Measurements from ENCODE around the gene CRYBG1. TPM values are rescaled to one million over a fixed set of nuclear protein-coding genes. Genes with fewer than 3 reads are reported as not detected.

Gene CRYBG1
- total and polyA plus RNA-seq, 10 of the 15 experiments (the other 5 are each of a cell fraction or from before 2014, with no cell fraction given), result 6.5 to 57.0 (median 25.2) TPM

DNA sequence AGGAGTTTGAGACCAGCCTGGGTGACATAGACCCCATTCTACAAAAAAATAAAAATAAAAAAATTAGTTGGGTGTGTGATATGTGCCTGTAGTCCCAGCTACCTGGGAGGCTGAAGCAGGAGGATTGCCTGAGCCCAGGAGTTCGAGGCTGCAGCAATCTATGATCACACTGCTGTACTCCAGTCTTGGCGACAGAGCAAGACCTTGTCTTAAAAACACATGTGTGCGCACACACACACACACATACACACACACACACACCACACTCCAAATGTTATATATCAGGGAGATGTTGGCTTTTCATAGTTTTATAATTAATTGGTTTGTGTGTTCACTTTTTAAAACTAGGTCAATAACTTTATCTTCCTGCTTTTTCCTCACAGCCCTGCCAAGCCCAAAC is 158.2 kb downstream of the CRYBG1 start (continued):
- TF ChIP-seq, protein P1, sequence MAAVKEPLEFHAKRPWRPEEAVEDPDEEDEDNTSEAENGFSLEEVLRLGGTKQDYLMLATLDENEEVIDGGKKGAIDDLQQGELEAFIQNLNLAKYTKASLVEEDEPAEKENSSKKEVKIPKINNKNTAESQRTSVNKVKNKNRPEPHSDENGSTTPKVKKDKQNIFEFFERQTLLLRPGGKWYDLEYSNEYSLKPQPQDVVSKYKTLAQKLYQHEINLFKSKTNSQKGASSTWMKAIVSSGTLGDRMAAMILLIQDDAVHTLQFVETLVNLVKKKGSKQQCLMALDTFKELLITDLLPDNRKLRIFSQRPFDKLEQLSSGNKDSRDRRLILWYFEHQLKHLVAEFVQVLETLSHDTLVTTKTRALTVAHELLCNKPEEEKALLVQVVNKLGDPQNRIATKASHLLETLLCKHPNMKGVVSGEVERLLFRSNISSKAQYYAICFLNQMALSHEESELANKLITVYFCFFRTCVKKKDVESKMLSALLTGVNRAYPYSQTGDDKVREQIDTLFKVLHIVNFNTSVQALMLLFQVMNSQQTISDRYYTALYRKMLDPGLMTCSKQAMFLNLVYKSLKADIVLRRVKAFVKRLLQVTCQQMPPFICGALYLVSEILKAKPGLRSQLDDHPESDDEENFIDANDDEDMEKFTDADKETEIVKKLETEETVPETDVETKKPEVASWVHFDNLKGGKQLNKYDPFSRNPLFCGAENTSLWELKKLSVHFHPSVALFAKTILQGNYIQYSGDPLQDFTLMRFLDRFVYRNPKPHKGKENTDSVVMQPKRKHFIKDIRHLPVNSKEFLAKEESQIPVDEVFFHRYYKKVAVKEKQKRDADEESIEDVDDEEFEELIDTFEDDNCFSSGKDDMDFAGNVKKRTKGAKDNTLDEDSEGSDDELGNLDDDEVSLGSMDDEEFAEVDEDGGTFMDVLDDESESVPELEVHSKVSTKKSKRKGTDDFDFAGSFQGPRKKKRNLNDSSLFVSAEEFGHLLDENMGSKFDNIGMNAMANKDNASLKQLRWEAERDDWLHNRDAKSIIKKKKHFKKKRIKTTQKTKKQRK (IDR thresholded peaks at IDR 0.05; ENCODE audit: low read depth, low read length), result no peak
- TF ChIP-seq POLR2AphosphoS5 (IDR thresholded peaks at IDR 0.05; ENCODE audit: low read length) (no peak), KDM1A (IDR thresholded peaks at IDR 0.05; ENCODE audit: borderline replicate concordance) (no peak), BRCA1 (IDR thresholded peaks at IDR 0.05; ENCODE audit: low read depth, low read length) (no peak), HDAC6 (IDR thresholded peaks at IDR 0.05; ENCODE audit: unreplicated experiment) (no peak)
- TF ChIP-seq, protein P2, sequence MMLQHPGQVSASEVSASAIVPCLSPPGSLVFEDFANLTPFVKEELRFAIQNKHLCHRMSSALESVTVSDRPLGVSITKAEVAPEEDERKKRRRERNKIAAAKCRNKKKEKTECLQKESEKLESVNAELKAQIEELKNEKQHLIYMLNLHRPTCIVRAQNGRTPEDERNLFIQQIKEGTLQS (IDR thresholded peaks at IDR 0.05; ENCODE audit: borderline replicate concordance, extremely low read depth, low read depth, low read length), result no peak
- TF ChIP-seq, protein P3, sequence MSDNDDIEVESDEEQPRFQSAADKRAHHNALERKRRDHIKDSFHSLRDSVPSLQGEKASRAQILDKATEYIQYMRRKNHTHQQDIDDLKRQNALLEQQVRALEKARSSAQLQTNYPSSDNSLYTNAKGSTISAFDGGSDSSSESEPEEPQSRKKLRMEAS (IDR thresholded peaks at IDR 0.05; ENCODE audit: low read depth, low read length), result no peak
